ENCODE data around the gene TMEM179B.
"Not testable (repeated sequence)": the region's sequence is repeated elsewhere in the genome, so short reads cannot be mapped to it uniquely, and the experiment has no call there.

Gene TMEM179B, protein sequence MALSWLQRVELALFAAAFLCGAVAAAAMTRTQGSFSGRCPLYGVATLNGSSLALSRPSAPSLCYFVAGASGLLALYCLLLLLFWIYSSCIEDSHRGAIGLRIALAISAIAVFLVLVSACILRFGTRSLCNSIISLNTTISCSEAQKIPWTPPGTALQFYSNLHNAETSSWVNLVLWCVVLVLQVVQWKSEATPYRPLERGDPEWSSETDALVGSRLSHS

DNA sequence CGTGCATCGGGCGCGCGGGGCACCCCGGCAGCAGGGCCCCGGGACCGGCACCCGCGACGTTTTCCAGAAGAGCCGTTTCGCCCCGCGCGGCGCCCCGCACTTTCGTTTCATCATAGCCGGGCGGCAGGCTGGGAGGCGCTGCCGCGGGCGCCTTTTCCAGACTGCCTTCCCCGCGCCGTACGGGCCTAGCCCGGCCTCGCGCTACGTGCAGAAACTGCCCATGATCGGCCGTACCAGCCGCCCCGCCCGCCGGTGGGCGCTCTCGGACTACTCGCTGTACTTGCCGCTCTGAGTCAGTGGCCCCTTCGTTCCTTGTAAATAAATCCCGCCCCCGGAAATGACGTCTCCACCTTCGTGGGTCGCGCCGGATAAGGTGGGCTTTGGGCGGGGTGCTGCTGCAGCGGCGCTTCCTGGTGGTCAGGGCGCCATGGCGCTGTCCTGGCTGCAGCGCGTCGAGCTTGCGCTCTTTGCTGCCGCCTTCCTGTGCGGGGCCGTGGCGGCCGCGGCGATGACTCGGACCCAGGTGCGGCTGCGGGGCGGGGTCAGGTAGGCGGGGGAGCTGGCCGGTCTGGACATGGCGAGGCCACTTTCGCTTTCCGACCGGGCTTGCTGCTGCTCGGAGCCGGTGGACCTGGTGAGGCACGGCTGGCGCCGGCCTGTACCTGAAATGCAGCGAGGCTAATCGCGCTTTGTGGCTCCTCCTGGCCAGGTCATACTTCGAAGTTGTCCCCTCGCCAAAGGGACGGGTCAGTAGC, at the start of gene TMEM179B:
Gene TMEM179B, plus strand, starts transcription at position 398 of the 755 bp plus-strand sequence. Its CDS starts 30 bp downstream, at position 428.
- DNase-seq = peak; percentile 97

DNA sequence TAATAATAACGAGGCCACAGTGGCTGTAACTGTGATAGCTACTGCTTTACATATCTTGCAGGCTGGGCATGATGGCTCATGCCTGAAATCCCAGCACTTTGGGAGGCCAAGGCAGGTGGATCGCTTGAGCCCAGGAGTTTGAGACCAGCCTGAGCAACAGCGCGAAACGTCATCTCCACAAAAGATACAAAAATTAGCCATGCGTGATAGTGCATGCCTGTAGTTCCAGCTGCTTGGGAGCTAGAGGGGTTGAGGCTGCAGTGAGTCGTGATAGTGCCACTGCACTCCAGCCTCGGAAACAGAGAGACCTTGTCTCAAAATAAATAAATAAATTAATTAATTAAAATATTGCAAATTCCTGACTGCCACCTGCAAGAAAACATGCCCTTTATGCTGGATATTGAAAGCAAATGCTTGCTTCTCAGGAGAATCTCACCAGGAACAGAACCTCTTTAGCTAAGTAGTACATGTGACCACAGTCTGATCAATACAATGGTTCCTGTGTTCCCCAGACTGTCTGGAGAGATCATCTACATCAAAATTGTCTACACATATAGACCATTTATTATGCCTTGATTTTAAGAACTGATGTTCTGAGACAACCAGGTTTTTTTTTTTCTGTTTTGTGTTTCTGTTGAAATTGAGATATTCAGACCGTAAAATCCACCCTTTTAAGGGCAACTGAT, 39.6 kb upstream of the TMEM179B start:
- no peak for DNase-seq

DNA sequence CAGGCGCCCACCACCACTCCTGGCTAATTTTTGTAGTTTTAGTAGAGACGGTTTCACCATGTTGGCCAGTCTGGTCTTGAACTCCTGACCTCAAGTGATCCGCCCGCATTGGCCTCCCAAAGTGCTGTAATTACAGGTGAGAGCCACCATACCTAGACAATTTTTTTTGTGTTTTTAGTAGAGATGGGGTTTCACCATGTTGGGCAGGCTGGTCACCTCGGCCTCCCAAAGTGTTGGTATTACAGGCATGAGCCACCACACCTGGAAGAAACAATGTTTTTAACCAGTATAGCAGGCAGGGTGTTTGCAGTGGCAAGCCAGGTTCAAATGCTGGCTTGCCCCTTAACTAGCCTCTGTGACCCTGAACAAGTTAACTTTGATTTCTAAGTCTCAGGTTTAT, 37.3 kb upstream of the TMEM179B start:
- DNase-seq = not testable (repeated sequence)

DNA sequence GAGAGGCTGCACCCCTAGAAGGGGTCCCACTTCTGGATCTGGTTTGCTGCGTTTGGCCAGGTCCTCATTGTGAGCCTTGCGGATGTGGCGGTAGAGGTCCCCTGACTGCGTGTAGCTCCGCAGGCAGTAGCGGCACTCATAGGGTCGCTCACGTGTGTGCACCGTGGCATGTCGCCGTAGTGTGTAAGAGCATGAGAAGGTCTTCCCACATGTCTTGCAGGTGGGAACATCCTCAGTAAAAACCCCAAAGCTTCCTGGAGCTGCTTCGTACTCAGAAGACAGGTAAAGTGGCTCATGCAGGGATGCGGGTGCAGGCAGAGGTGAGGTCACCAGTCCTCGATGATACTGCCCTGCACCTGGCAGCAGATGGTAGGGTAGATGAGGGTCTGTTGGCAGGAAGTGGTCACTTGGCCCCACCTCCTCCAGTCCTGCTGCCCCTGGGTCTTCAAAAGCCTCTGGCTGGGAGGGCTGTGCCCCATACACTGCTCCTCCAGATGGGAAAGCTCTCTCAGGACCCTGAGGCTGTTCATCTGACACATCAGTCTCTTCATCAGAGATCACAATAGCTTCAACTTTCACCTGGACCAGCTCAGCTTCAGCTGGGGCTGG, 34.9 kb upstream of the TMEM179B start:
- DNase-seq = no peak

DNA sequence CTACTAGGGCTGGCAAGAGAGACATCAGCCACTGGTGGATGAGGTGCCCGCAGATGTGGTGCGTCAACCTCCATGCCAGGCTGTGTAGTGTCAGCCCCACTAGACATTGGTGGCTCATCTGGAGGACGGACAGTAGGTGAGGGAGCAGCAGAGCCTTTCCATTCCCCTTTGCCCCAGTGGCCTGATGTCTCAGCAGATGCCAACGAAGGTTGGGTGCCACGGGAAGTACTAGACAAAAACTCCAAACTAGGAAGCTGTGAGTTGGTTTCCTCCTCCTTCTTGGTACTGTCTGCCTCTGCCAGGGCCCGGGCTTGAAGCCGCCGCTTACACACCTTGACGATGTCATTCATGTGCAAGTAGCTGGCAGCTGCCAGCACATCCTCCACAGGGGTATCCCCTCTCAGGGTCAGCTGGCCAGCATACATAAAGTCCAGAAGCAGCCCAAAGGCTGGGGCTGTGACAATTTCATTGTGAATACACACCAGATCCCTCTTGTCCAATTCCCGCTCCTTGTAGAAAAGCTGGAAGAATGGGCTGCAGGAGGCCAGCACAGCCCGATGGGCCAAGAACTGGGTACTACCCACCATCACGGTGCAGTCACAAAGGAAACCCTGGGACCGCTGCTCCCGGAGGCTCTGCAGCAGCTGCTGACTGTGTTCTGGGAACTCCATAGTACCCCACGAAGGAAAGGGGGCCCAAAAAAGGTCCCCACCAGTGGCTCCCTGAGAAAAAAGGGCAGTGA, 34.0 kb upstream of the TMEM179B start:
- DNase-seq = no peak

DNA sequence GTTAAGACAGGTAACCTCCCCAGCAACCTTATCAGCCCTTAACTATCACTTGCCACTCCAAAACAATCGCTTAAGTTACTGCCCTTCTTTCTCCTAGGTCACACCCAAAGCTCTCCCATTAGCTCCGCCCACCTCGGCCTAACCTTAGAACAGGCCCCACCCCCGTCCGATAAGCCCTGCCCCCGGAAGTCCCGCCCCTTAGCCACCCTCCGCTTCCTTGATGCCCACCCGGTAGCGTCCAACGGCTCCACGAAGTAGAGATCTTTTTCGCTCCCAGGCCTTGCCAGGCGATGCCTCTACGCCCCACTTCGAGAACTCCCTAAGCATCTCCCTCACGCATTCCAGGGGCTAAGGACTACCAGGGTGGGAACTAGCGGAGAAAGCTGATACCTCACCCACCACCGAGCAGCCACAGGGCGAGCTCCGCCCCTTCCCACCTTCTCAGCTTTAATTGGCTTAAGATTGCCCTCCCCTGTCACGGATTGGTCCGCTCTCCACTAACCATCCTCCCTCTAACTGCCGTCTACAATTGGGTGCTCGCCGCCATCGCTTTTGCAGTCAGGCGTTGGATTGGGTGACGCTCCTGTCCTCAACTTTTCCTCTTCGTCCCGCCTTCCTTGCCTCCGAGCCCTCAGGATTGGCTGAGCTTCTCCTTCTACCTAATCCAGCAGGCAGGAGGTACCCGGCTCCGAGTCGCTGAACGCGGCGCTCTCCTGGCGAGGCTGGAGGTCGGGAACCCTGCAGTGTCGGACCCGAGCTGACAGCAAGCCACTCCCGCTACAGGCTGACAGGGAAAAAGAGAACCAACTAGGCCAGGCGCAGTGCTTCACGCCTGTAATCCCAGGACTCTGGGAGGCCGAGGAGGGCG, 33.2 kb upstream of the TMEM179B start, which contains the start of gene ZBTB3:
Gene ZBTB3, minus strand, starts transcription at position 425 of the 868 bp plus-strand sequence. CDS start 496 bp downstream, outside the sequence.
- peak; percentile 95 to 97 for DNase-seq

DNA sequence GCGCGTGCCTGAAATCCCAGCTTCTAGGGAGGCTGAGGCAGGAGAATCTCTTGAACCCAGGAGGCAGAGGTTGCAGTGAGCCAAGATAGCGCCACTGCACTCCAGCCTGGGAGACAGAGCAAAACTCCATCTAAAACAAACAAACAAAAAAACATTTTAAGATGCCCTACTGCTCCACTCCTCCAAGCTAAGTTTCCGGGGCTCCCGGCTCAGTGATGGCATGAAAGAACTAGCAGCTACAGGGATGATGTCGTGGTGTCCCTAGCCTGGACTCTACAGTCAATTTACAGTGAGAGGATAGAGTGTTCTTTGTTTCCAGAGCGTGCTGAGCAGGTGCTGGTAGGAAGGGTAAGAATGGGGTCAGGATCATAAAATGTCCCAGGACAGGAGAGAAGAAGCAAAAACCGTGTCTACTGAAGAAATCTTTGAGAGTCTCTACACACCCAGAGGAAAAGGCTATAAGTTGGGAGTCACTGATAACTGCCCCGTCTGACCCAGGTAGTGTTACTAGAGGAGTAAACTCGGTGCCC, 32.1 kb upstream of the TMEM179B start:
- no peak for DNase-seq

DNA sequence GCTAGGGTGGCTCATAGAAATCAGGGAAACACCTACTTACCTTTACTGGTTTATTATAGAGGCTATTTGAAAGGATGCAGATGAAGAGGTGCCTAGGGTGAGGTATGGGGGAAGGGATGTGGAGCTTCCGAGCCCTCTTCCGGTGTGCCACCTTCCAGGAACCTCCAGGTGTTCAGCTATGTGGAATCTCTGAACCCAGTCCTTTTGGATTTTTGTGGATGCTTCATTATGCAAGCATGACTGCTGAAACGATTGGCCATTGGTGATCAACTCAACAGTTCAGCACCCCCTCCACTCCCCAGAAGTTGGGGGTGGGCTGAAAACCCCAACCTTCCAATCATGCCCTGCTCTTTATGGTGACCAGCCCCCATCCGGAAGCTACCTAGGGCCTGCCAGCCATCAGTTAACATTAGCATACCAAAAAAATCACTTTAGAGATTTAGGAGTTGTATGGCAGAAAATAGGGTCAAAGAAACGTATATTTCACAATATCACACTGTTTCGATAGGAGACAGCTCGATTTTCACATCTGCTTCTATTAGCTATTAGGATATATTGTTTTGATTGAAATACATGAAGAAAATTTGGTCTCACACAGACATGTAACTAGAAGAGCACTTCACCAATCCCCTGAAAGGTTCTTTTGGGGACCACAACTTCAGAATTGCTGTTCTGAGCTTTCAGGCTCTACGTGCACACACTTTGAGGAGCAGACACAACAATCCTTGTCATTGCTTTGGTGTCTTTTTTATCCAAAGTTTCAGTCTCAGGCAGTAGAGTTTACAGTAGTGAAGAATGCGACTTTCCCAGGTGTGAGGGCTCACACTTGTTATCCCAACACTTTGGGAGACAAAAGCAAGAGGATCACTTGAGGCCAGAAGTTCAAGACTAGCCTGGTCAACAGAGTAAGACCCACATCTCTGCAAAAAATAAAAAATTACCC, 29.1 kb upstream of the TMEM179B start:
- no peak for DNase-seq

DNA sequence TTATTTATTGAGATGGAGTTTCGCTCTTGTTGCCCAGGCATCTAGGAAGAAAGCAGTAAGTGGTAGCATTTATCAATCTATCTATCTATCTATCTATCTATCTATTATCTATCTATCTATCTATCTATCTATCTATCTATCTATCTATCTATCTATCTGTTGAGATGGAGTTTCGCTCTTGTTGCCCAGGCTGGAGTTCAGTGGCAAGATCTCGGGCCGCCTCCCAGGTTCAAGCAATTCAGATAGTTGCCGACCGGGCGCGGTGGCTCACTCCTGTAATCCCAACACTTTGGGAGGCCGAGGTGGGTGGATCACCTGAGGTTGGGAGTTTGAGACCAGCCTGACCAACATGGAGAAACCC, 26.4 kb upstream of the TMEM179B start:
- not testable (repeated sequence) for DNase-seq

DNA sequence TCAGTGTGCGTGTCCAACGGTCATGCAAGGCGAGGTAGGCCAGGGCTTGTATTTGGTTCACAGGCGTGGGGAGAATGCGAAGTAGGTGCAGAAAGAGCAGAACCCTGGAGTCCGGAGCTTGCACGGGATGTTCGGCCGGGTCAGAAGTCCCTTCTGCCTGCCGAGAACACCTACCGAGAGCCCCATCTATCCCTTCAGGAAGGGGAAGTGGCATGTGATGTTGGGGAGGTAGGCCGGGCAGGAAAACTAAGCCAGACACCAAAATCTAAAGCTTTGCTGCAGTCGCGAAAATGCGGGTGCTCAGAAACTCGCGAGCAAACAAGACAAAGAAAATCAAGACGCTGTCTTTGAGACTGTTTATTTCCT, 16.4 kb upstream of the TMEM179B start:
- no peak for DNase-seq

DNA sequence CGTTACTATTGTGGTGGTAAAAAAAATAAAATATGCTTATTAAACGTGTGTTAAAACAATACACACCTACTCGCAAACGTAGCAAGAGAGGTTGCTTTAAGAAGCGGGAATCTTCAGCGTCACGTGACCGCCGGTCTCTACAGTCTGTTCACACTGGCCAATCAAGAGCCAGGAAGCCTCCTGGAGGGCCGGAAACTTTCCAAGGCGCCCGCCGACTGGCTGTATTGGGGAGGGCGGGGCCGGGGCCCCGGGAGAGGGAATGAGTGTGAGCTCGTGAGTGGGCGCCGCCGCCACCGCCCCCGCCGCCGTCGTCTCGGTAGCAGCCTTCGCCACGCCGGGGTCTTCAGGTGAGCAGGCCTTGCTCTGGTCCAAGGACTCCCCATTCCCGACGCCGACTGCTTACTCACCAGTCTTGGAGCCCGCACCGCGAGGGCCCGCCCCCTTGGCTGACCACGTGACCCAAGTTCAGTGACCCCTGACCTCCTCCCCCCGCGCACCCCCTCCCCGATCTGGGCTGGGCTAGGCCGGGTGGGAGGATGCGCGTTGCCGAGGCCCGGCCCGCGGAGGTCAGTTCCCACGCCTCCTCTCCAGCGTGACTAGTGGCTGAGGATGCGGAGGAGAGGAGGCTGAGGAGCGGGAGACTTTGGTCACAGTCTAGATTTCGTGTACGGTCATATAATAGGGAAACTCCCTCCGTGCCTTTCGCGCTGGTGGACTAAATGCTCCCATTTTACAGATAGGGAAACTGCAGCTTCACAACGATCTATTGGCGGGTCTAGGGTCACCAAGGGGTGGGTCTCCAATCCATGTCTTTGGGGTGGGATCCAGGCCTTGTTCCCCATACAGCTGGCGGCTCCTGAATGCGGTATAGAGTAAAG, 15.8 kb upstream of the TMEM179B start, which contains the start of gene TAF6L:
Gene TAF6L, plus strand, starts transcription at position 253 of the 878 bp plus-strand sequence. CDS start 4,388 bp downstream, outside the sequence.
- peak; percentile 90 to 92 for DNase-seq

DNA sequence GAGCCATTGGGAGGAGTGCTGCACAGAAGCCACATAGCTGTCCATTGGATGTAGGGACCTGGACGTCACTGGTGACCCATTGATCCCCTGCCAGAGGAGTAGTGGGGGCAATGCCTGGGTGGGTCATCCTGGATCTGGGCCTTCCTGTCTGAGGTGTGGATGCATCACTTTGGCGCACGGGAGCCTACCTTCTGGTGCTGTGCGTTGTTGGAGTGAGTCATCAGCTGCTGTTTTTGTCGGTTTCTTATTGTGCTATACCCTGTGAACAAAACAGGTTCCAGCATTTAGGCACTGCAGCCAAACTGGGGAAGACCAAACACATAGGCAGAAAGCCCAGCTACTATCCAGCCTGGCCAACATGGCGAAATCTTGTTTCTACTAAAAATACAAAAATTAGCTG, 12.8 kb upstream of the TMEM179B start:
- no peak for DNase-seq

DNA sequence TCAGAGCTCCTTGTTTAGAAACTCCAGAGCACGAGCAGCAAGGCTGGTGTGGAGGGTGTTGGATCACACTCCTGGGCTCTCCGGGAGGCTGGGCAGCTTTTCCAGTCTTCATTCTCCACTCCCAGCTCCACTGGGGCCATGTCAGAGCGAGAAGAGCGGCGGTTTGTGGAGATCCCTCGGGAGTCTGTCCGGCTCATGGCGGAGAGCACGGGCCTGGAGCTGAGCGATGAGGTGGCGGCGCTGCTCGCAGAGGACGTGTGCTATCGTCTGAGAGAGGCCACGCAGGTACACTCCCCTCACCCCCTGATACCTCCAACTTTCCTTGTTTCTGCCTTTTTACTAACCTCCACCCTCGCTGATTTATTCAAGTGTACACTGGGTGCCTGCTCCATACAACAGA, 11.6 kb upstream of the TMEM179B start:
- no peak for DNase-seq

DNA sequence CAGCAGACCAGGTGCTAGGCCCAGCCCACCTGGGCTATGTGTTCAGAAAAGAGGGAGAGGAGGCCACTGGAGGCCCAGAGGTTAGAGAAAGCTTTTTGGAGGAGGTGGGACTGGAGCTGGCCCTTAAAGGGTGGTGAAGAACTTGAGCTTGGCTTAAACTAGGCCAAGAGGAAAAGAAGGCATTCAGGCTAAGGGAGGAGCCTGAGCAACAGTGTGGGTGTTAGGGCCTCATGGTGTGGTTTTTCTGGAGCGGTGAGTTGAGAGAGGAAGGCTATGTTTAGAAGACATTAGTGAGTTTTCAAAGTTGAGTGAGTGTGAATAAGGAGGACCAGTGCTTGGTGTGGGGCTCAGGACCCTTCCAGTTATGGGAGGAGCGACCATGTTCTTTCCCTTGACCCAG, 9.8 kb upstream of the TMEM179B start:
- no peak for DNase-seq

DNA sequence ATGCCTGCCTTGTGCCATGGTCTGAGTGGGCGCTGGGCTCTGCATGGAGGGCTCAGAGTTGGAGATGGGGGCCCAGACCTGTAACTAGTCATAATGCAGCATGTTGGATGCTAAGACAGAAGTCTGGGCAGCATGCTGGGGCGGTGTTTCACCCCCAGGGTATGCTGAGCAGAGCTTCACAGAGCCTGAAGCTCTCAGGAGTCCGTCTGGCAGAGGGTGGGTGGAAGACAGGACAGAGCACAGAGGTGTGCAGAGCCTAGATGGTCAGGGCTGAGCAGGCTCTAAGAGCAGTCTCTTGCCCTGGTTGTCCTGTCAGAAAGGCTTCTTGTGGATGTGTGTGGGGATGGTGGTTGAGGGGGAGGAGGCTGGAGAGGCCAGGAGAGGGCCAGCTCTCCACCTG, 8.8 kb upstream of the TMEM179B start:
- no peak for DNase-seq

DNA sequence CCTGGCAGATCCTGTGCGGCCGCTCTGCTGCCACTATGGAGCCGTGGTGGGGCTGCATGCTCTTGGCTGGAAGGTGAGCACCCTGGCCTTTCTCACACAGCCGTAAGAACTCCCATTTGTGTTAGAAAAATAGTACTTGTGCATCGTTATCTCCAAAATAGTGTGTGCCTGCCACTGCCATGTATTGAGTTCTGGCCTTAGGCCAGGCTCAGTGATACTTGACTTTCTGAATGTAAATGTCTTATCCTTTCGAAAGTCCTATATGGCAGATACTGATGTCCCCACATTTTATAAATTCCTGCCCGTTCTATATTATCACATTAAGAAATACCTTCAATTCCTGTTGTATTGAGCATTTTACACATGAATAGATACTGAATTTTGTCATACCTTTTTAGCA, 4.4 kb upstream of the TMEM179B start:
- no peak for DNase-seq

DNA sequence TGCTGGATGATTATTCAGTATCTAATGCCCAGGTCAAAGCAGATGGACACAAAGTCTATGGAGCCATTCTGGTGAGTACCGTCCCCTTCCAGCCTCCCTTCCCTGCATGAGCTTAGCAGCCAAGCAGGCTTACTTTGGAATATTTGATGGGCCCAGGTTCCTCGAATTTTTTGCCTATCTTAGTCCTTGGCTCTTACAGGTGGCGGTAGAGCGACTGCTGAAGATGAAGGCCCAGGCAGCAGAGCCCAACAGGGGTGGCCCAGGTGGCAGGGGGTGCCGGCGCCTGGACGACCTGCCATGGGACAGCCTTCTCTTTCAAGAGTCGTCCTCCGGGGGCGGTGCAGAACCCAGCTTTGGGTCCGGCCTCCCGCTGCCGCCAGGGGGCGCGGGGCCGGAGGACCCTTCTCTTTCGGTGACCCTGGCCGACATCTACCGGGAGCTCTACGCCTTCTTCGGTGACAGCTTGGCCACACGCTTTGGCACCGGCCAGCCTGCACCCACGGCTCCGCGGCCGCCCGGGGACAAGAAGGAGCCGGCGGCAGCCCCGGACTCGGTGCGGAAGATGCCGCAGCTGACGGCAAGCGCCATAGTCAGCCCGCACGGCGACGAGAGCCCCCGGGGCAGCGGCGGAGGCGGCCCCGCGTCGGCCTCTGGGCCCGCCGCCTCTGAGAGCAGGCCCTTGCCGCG, 741 bp upstream of the TMEM179B start:
- DNase-seq = peak; percentile 75 to 76

DNA sequence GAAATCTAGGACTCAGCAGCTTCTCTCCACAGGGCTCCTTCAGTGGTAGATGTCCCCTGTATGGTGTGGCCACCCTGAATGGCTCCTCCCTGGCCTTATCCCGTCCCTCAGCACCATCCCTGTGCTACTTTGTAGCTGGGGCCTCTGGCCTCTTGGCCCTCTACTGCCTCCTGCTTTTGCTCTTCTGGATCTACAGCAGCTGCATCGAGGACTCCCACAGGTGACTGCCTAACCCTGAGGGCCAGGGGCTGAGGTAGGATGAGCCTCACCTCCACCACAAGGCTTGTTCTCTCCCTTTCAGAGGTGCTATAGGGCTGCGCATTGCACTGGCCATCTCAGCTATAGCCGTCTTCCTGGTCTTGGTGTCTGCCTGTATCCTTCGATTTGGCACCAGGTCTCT, 1.8 kb downstream of the TMEM179B start:
- no peak for DNase-seq
